ENCODE measurements around the gene OR10H4.

- TF ChIP-seq CTCF (IDR thresholded peaks at IDR 0.05) (no peak), ATF2 (CRISPR knock-in tag; IDR thresholded peaks at IDR 0.05; ENCODE audit: borderline replicate concordance, low read depth) (no peak), ZNF219 (CRISPR knock-in tag; IDR thresholded peaks at IDR 0.05; ENCODE audit: borderline replicate concordance) (no peak), JUN (CRISPR knock-in tag; IDR thresholded peaks at IDR 0.05) (no peak), NFYB (CRISPR knock-in tag; conservative IDR thresholded peaks at IDR 0.05; ENCODE audit: low read depth) (no peak), TEAD1 (CRISPR knock-in tag; IDR thresholded peaks at IDR 0.05) (no peak), ARID4B (CRISPR knock-in tag; IDR thresholded peaks at IDR 0.05; ENCODE audit: borderline replicate concordance) (no peak), ATF3 (CRISPR knock-in tag; conservative IDR thresholded peaks at IDR 0.05) (no peak), RELA (CRISPR knock-in tag; IDR thresholded peaks at IDR 0.05; ENCODE audit: borderline replicate concordance) (no peak), MXD4 (CRISPR knock-in tag; IDR thresholded peaks at IDR 0.05; ENCODE audit: borderline replicate concordance) (no peak), TP53 (CRISPR knock-in tag; IDR thresholded peaks at IDR 0.05) (no peak)
Observed at GRCh38 chr19:15971224-15971780, 22.5 kb downstream of the OR10H4 start.
